Testis (tissue), 2 donors: ENCODE measurements around the gene KLHL11.

Source experiments
- CTCF ChIP-seq, 3 experiments: fragments of 450-650 bp in 2 of 3; fragments of 200-600 bp in 1 of 3; sonication (generic) in 1 of 3; IDR thresholded peaks; one replicate each; pipeline ENCODE4 v1.5.1; 2016 to 2019; ENCODE audit warnings: antibody characterized with exemption in 3 of 3, mild to moderate bottlenecking in 2 of 3, moderate library complexity in 1 of 3
- POLR2A ChIP-seq: fragments of 450-650 bp; IDR thresholded peaks from one replicate; pipeline ENCODE4 v1.6.1; 2017; ENCODE audit warnings: antibody characterized with exemption, mild to moderate bottlenecking, moderate library complexity

- no peak for TF ChIP-seq CTCF (IDR thresholded peaks at IDR 0.05)
- TF ChIP-seq POLR2A: no peak
These were observed 16.4 kb downstream of the KLHL11 start for GRCh38 chr17:41848788-41849187.
